ENCODE results near the gene GPATCH2L.

Gene GPATCH2L

DNA sequence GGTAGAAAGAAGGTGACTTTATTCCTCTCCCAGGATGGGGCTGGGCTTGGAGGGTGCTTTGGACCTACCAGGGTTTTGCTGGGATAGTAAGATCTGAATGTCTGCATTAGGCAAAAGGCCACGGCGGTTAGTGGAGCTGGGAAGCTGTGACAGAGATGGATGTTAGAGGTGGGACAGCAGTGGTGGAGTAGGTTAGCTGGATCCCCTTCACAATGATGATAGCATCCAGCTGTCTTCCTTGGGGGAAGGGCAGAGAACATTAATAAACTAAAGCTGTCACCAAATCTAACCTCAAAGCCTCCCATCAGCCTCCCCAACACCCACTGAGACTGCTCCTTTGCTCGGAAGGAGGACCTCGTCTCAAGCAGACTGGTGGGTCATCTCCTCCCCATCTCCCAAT, 104.8 kb downstream of the GPATCH2L start:
- Histone ChIP-seq H3K36me3 (ENCODE audit: low read depth) (no peaks in the 10 kb centered on the region), H3K4me1 (ENCODE audit: insufficient read depth, poor library complexity, severe bottlenecking) (no peaks in the 10 kb centered on the region), H3K27me3 (ENCODE audit: insufficient read depth, poor library complexity, severe bottlenecking) (peaks cover 5% of the 10 kb centered on the region), H3K9me3 (ENCODE audit: severe bottlenecking) (no peaks in the 10 kb centered on the region), H3K4me3 (ENCODE audit: severe bottlenecking) (no peak overlapping the region), H3K27ac (ENCODE audit: poor library complexity, severe bottlenecking) (no peak overlapping the region)
- TF ChIP-seq, protein P1, sequence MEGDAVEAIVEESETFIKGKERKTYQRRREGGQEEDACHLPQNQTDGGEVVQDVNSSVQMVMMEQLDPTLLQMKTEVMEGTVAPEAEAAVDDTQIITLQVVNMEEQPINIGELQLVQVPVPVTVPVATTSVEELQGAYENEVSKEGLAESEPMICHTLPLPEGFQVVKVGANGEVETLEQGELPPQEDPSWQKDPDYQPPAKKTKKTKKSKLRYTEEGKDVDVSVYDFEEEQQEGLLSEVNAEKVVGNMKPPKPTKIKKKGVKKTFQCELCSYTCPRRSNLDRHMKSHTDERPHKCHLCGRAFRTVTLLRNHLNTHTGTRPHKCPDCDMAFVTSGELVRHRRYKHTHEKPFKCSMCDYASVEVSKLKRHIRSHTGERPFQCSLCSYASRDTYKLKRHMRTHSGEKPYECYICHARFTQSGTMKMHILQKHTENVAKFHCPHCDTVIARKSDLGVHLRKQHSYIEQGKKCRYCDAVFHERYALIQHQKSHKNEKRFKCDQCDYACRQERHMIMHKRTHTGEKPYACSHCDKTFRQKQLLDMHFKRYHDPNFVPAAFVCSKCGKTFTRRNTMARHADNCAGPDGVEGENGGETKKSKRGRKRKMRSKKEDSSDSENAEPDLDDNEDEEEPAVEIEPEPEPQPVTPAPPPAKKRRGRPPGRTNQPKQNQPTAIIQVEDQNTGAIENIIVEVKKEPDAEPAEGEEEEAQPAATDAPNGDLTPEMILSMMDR (IDR thresholded peaks at IDR 0.05; ENCODE audit: poor library complexity, severe bottlenecking), result no peak
- no peak for DNase-seq (ENCODE audit: low spot score)
- ATAC-seq (ENCODE audit: low read depth), result no peak

- no peak overlapping the region for H3K27ac ChIP-seq (ENCODE audit: poor library complexity, severe bottlenecking)
- ATAC-seq (ENCODE audit: low read depth) (no peak), DNase-seq (ENCODE audit: low spot score) (no peak)
- H3K36me3 ChIP-seq (ENCODE audit: low read depth), result no peaks in the 10 kb centered on the region
- H3K9me3 ChIP-seq (ENCODE audit: severe bottlenecking), result no peaks in the 10 kb centered on the region
- H3K4me1 ChIP-seq (ENCODE audit: insufficient read depth, poor library complexity, severe bottlenecking), result no peaks in the 10 kb centered on the region
- no peaks in the 10 kb centered on the region for H3K27me3 ChIP-seq (ENCODE audit: insufficient read depth, poor library complexity, severe bottlenecking)
- H3K4me3 ChIP-seq (ENCODE audit: severe bottlenecking), result no peak overlapping the region
- TF ChIP-seq, protein P1 (IDR thresholded peaks at IDR 0.05; ENCODE audit: poor library complexity, severe bottlenecking), result no peak
These were observed 105.5 kb downstream of the GPATCH2L start for GRCh38 chr14:76257111-76257803.

- no peaks in the 10 kb centered on the region for H3K9me3 ChIP-seq (ENCODE audit: severe bottlenecking)
- no peaks in the 10 kb centered on the region for H3K36me3 ChIP-seq (ENCODE audit: low read depth)
- no peak overlapping the region for H3K4me3 ChIP-seq (ENCODE audit: severe bottlenecking)
- DNase-seq (ENCODE audit: low spot score) (no peak), ATAC-seq (ENCODE audit: low read depth) (no peak)
- H3K4me1 ChIP-seq (ENCODE audit: insufficient read depth, poor library complexity, severe bottlenecking), result no peaks in the 10 kb centered on the region
- no peaks in the 10 kb centered on the region for H3K27me3 ChIP-seq (ENCODE audit: insufficient read depth, poor library complexity, severe bottlenecking)
- no peak overlapping the region for H3K27ac ChIP-seq (ENCODE audit: poor library complexity, severe bottlenecking)
- TF ChIP-seq, protein P1 (IDR thresholded peaks at IDR 0.05; ENCODE audit: poor library complexity, severe bottlenecking), result no peak
These were observed 106.2 kb downstream of the GPATCH2L start for GRCh38 chr14:76257842-76258397.

- H3K27ac ChIP-seq (ENCODE audit: poor library complexity, severe bottlenecking), result no peak overlapping the region
- H3K36me3 ChIP-seq (ENCODE audit: low read depth), result no peaks in the 10 kb centered on the region
- no peaks in the 10 kb centered on the region for H3K4me1 ChIP-seq (ENCODE audit: insufficient read depth, poor library complexity, severe bottlenecking)
- ATAC-seq (ENCODE audit: low read depth), result no peak
- TF ChIP-seq, protein P1 (IDR thresholded peaks at IDR 0.05; ENCODE audit: poor library complexity, severe bottlenecking), result no peak
- no peaks in the 10 kb centered on the region for H3K27me3 ChIP-seq (ENCODE audit: insufficient read depth, poor library complexity, severe bottlenecking)
- no peaks in the 10 kb centered on the region for H3K9me3 ChIP-seq (ENCODE audit: severe bottlenecking)
- no peak overlapping the region for H3K4me3 ChIP-seq (ENCODE audit: severe bottlenecking)
- no peak for DNase-seq (ENCODE audit: low spot score)
These were observed 107.5 kb downstream of the GPATCH2L start for GRCh38 chr14:76259029-76259735.

Measured in RWPE2 (cell line).